Stimulated activated naive CD8-positive, alpha-beta T cell treated with anti-CD3 and anti-CD28 coated beads, Interleukin-15, amount 100 ng/mL, for 72 hours (primary cell): Measurements from ENCODE around the gene SLC1A3.
A peak's percentile ranks its signal among the peaks of the same experiment; 100 is the strongest.

Experiments used
- ATAC-seq: fragments of 150-1000 bp; cut with Tn5 transposase; 2 replicates; pipeline ENCODE4 v1.10.0; 2021; ENCODE audit warnings: mild to moderate bottlenecking, moderate library complexity
- DNase-seq, 2 donors: peaks; one replicate each; pipeline ENCODE4 v3.0.0; 2021 to 2022
- H3K27ac Mint-ChIP-seq, 2 donors: one replicate each; pipeline ENCODE4 v1.8.0; 2022; ENCODE audit warnings: mild to moderate bottlenecking in 2 of 2, mixed read lengths in 2 of 2, moderate library complexity in 2 of 2
- H3K27me3 Mint-ChIP-seq: one replicate; pipeline ENCODE4 v1.8.0; 2022; ENCODE audit warnings: mixed read lengths
- H3K4me1 Mint-ChIP-seq: one replicate; pipeline ENCODE4 v1.8.0; 2022; ENCODE audit warnings: mild to moderate bottlenecking, mixed read lengths
- H3K4me3 Mint-ChIP-seq, 2 donors: one replicate each; pipeline ENCODE4 v1.8.0; 2022; ENCODE audit warnings: mild to moderate bottlenecking in 2 of 2, mixed read lengths in 2 of 2, moderate library complexity in 1 of 2
- H3K9me3 Mint-ChIP-seq, 2 donors: one replicate each; pipeline ENCODE4 v1.8.0; 2022; ENCODE audit warnings: mixed read lengths in 2 of 2

SLC1A3 gene

GRCh38 chr5:36694351-36694750, 87.9 kb downstream of the SLC1A3 start:
- Mint-ChIP-seq H3K27ac (no peak overlapping the region), H3K27me3 (peaks cover 42% of the 10 kb centered on the region), H3K4me1 (peaks cover 24% of the 10 kb centered on the region), H3K9me3 (no peaks in the 10 kb centered on the region), H3K4me3 (no peak overlapping the region)
- DNase-seq (no peak), ATAC-seq (no peak)

DNA sequence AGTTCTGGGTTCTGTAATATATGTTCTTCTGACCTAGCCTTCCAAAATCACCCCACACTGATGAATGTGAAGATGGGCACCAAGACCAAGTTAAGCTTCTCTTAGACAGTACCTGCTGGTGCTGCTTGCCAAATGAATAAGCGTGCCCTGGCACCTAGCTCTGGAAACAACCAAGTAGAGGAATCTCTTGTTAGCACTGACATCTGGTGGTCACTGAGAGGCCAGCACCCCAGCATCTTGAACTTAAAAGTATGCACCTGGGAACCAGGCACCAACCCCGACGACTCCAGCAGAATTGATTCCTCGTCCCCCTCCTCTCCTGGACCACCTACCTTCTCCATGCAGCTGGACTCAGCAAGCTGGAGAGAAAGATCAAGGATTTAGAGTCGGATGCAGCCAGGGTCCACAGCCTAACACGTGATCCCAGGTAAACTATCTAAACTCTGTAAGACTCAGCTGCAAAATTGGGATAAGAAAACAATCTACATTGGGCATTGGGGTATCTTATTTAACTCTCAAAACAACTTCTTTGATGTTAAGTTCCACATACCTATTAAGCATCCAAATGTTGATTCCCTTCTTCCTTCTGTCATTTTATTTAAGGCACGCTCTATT, 89.8 kb downstream of the SLC1A3 start:
- peaks cover 8% of the 10 kb centered on the region for H3K4me1 Mint-ChIP-seq
- no peaks in the 10 kb centered on the region for H3K9me3 Mint-ChIP-seq
- peak overlapping the region in 1 of 2 donors; percentile 52 for H3K27ac Mint-ChIP-seq
- peak; percentile 66 for ATAC-seq
- no peak overlapping the region for H3K4me3 Mint-ChIP-seq
- peaks cover 34% of the 10 kb centered on the region for H3K27me3 Mint-ChIP-seq
- DNase-seq: peak; percentile 13 to 37

DNA sequence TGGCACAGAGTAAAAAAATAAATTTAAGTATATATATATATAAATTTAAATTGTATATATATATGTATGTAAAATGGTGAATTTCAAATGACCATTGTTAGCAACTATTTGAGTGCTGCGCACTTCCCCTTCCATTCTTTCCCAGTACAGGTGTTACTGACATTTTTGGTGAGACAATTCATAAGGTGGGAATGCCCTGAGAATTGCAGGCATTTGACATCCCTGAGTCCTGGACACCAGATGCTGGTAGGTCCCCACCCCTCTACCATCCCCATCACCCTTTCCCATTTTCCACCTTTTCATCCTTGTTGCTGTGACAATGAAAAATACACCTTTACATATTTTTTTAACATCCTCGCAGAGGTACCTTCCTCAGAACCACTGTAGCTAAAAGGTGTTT, 91.6 kb downstream of the SLC1A3 start:
- H3K4me1 Mint-ChIP-seq: peaks cover 3% of the 10 kb centered on the region
- no peak overlapping the region for H3K4me3 Mint-ChIP-seq
- H3K9me3 Mint-ChIP-seq: no peaks in the 10 kb centered on the region
- ATAC-seq (no peak), DNase-seq (no peak)
- peaks cover 17% of the 10 kb centered on the region for H3K27me3 Mint-ChIP-seq
- H3K27ac Mint-ChIP-seq: no peak overlapping the region

DNA sequence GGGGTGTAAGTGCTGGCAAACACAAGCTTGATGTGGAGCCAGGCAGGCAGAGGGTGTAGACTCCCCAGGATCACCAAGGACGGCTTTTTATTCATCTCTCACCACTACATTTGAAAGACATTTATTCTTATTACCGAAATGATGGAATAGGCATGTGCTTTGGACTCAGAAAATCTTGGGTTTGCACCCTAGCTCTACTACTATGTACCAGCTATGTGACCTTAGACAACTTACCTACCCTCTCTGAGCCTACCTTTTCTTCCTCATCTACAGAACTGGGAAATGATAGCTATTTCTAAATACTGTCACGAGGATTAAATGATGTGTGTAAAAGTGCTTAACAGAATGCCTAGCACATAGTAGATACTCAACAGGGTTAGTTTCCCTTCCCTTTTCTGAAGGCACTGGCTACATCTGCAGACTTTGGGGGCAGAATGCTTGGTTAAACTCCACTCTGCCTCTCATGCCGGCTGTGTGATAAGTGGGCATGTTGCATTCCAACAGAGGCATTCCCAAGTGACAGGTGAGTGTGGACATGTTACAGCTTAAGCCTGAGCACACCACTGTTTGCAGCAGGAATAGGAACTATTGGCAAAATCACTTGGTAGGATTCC, 94.8 kb downstream of the SLC1A3 start:
- ATAC-seq (no peak), DNase-seq (no peak)
- H3K4me3 Mint-ChIP-seq: no peak overlapping the region
- peaks cover 8% of the 10 kb centered on the region for H3K27me3 Mint-ChIP-seq
- no peaks in the 10 kb centered on the region for H3K4me1 Mint-ChIP-seq
- no peak overlapping the region for H3K27ac Mint-ChIP-seq
- H3K9me3 Mint-ChIP-seq: no peaks in the 10 kb centered on the region

DNA sequence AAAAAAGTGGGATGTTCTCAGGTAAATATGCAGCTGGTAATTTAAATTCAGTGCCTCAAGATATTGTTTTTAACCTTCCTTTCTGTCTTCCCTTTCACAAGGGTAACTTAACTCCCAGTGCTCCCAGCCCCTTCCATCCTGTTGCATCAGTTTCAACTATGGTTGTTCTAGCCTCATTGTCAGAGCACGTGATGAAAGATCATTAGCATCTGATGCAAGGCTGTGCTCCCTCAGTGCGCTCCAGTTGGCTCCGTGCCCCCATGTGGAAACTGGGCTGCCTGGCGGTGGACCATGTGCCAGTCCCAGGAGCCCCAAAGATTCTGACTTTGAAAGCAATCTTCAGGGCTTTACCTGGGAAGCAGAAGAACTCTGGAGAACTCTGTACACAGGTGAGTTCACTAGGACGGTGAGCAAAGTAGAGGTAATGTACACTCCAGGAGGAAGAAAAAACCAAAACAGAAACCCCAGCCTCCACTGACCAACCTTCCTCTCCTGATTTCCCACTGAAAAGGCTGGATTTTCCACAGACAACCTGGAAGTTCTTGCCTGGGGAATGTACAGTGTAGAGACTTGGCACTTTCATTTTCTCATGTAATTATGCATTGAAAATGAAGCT, 96.9 kb downstream of the SLC1A3 start:
- DNase-seq (no peak), ATAC-seq (no peak)
- Mint-ChIP-seq H3K27me3 (peaks cover 8% of the 10 kb centered on the region), H3K27ac (no peak overlapping the region), H3K4me3 (no peak overlapping the region), H3K4me1 (no peaks in the 10 kb centered on the region), H3K9me3 (no peaks in the 10 kb centered on the region)

DNA sequence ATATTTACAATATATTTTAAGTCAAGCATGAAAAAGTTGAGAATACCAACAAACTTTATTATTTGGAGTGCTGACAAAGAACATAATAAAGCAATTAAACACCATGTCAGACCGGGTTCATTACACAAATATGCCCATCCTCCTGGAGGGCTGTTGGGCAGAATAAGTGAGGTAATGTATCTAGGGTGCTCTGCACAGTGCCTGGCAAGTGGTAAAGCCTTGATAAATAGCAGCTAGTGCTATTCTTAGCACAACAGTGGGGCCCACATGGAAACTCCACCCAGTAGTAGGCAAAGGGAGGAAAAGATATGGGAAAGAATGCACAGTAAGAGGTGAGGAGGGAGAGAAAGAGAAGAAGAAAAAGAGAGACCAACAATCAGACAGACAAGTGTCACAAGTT, 97.7 kb downstream of the SLC1A3 start:
- Mint-ChIP-seq H3K4me3 (no peak overlapping the region), H3K27me3 (peaks cover 8% of the 10 kb centered on the region), H3K4me1 (no peaks in the 10 kb centered on the region), H3K27ac (no peak overlapping the region), H3K9me3 (no peaks in the 10 kb centered on the region)
- DNase-seq: no peak
- ATAC-seq: no peak

DNA sequence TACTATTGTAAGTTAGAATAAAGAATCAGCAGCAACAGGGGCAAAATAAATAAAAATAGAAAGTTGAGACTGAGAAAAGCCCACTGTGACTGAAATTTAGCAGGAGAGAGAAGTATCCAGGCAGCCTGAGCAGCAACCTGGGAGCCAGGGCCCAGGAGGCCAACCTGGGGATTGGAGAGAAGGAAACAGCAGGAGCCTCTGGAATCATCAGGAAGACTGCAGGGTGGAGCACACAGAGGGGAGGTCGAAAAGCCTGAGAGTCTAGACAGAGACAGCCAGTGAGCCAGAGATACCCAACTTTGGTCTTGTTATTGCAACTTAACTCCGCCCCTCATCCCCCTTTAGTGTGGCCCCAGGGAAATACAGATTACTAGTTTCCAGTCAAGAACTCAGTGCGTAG, 98.6 kb downstream of the SLC1A3 start:
- DNase-seq: no peak
- H3K27ac Mint-ChIP-seq: no peak overlapping the region
- H3K9me3 Mint-ChIP-seq: no peaks in the 10 kb centered on the region
- H3K4me3 Mint-ChIP-seq: no peak overlapping the region
- H3K4me1 Mint-ChIP-seq: no peaks in the 10 kb centered on the region
- ATAC-seq: no peak
- peaks cover 8% of the 10 kb centered on the region for H3K27me3 Mint-ChIP-seq

- H3K4me1 Mint-ChIP-seq: no peaks in the 10 kb centered on the region
- H3K27me3 Mint-ChIP-seq: peaks cover 8% of the 10 kb centered on the region
- no peak for ATAC-seq
- no peak overlapping the region for H3K27ac Mint-ChIP-seq
- no peak for DNase-seq
- H3K9me3 Mint-ChIP-seq: no peaks in the 10 kb centered on the region
- no peak overlapping the region for H3K4me3 Mint-ChIP-seq
These were observed 100.3 kb downstream of the SLC1A3 start for GRCh38 chr5:36706662-36707061.

DNA sequence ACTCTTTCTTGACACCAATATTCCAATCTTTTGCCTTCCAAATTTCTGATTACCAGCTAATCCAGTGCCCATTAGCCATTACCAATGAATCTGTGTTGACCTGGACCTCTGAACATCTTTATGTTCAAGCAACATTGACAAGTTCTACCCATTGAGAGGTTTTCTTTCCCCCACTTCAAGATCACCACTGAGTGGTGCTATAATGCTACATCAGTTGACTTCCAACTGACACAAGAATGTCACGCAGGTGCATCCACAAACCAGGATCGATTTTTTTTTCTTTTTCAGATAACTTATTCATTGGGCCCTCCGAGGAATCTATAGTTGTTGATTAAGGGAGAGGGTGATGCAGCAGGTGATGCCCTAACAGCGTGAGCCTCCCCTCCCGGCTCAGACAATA, 102.6 kb downstream of the SLC1A3 start:
- DNase-seq (no peak), ATAC-seq (no peak)
- Mint-ChIP-seq H3K4me1 (no peaks in the 10 kb centered on the region), H3K4me3 (no peak overlapping the region), H3K27me3 (no peaks in the 10 kb centered on the region), H3K27ac (no peak overlapping the region), H3K9me3 (no peaks in the 10 kb centered on the region)

DNA sequence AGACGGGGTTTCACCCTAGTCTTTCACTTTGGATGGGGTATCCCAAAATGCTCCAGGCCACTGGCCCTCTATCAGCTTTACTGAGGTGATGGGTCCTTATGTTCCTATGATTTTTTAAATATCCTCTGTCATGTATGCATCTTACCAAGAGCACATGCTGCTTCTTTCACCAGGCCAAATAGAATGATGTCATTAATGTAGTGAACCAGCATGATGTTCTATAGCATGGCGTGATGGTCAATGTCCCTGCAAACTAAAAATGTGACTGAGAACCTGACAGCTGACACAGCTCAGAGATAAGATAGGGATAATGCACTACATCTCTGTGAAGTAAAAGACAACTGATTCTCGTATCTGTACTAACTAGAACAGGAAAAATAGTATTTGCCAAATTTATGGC, 103.6 kb downstream of the SLC1A3 start:
- Mint-ChIP-seq H3K4me1 (no peaks in the 10 kb centered on the region), H3K27me3 (no peaks in the 10 kb centered on the region), H3K27ac (no peak overlapping the region), H3K9me3 (no peaks in the 10 kb centered on the region), H3K4me3 (no peak overlapping the region)
- ATAC-seq: no peak
- no peak for DNase-seq

- Mint-ChIP-seq H3K4me1 (no peaks in the 10 kb centered on the region), H3K4me3 (no peak overlapping the region), H3K9me3 (no peaks in the 10 kb centered on the region), H3K27ac (no peak overlapping the region), H3K27me3 (no peaks in the 10 kb centered on the region)
- ATAC-seq: no peak
- no peak for DNase-seq
These were observed 106.3 kb downstream of the SLC1A3 start for GRCh38 chr5:36712706-36713105.

- DNase-seq (no peak), ATAC-seq (no peak)
- Mint-ChIP-seq H3K4me3 (no peak overlapping the region), H3K4me1 (no peaks in the 10 kb centered on the region), H3K9me3 (no peaks in the 10 kb centered on the region), H3K27me3 (no peaks in the 10 kb centered on the region), H3K27ac (no peak overlapping the region)
These were observed 107.1 kb downstream of the SLC1A3 start for GRCh38 chr5:36713541-36713940.

GRCh38 chr5:36717131-36717695, 110.8 kb downstream of the SLC1A3 start:
- no peaks in the 10 kb centered on the region for H3K9me3 Mint-ChIP-seq
- H3K27me3 Mint-ChIP-seq: no peaks in the 10 kb centered on the region
- H3K27ac Mint-ChIP-seq: no peak overlapping the region
- no peak for DNase-seq
- no peak overlapping the region for H3K4me3 Mint-ChIP-seq
- H3K4me1 Mint-ChIP-seq: no peaks in the 10 kb centered on the region
- ATAC-seq: no peak

GRCh38 chr5:36719282-36719681, 112.9 kb downstream of the SLC1A3 start:
- Mint-ChIP-seq H3K4me1 (peaks cover 15% of the 10 kb centered on the region), H3K4me3 (no peak overlapping the region), H3K27ac (no peak overlapping the region), H3K9me3 (no peaks in the 10 kb centered on the region), H3K27me3 (no peaks in the 10 kb centered on the region)
- ATAC-seq (no peak), DNase-seq (no peak)

- H3K9me3 Mint-ChIP-seq: no peaks in the 10 kb centered on the region
- ATAC-seq (no peak), DNase-seq (no peak)
- no peaks in the 10 kb centered on the region for H3K27me3 Mint-ChIP-seq
- H3K4me3 Mint-ChIP-seq: no peak overlapping the region
- peaks cover 25% of the 10 kb centered on the region for H3K4me1 Mint-ChIP-seq
- no peak overlapping the region for H3K27ac Mint-ChIP-seq
These were observed 114.3 kb downstream of the SLC1A3 start for GRCh38 chr5:36720688-36721087.

- no peak overlapping the region for H3K27ac Mint-ChIP-seq
These were observed 115.3 kb downstream of the SLC1A3 start for GRCh38 chr5:36721664-36722235.

More at GRCh38 chr5:36721664-36722235, 115.3 kb downstream of the SLC1A3 start:
- no peaks in the 10 kb centered on the region for H3K27me3 Mint-ChIP-seq
- no peak for DNase-seq
- H3K4me1 Mint-ChIP-seq: peaks cover 25% of the 10 kb centered on the region
- no peak overlapping the region for H3K4me3 Mint-ChIP-seq
- no peak for ATAC-seq
- no peaks in the 10 kb centered on the region for H3K9me3 Mint-ChIP-seq
